H1 (cell line): ENCODE results near the gene ZNF620.

Source experiments
- ATF2 ChIP-seq: IDR thresholded peaks from 2 replicates; pipeline ENCODE4 v1.6.1; 2012; ENCODE audit warnings: low read length, inconsistent platforms
- CBX8 ChIP-seq: fragments of 300-800, 300-1000 bp; sonication (generic); IDR thresholded peaks from 2 replicates; pipeline ENCODE4 v1.7.1; 2016; ENCODE audit warnings: low read depth, low read length, borderline replicate concordance
- CTCF ChIP-seq, 3 experiments: IDR thresholded peaks; 1 replicate in 2 of 3; 2 replicates in 1 of 3; pipeline versions ENCODE4 v1.5.1 to v1.6.1; 2011; ENCODE audit warnings: low read length in 3 of 3, mild to moderate bottlenecking in 3 of 3, inconsistent platforms in 2 of 3, low read depth in 1 of 3, moderate library complexity in 1 of 3; ENCODE audit not compliant: insufficient read depth in 1 of 3; ENCODE audit errors: control extremely low read depth in 1 of 3
- FOSL1 ChIP-seq: IDR thresholded peaks from 2 replicates; pipeline ENCODE4 v1.6.1; 2011; ENCODE audit warnings: mild to moderate bottlenecking, low read depth, low read length, moderate library complexity; ENCODE audit not compliant: insufficient read depth
- KDM5A ChIP-seq: fragments of 200-600 bp; IDR thresholded peaks from 2 replicates; pipeline ENCODE4 v1.7.1; 2012; ENCODE audit warnings: mild to moderate bottlenecking, low read length, inconsistent platforms, mixed read lengths
- NRF1 ChIP-seq: IDR thresholded peaks from 2 replicates; pipeline ENCODE4 v1.6.1; 2011; ENCODE audit warnings: mild to moderate bottlenecking, low read depth, low read length, improper control_type of control experiment
- POLR2A ChIP-seq, 2 experiments: IDR thresholded peaks; 1 replicate in 1 of 2; 2 replicates in 1 of 2; pipeline ENCODE4 v1.6.1; 2011; ENCODE audit warnings: low read depth in 2 of 2, low read length in 2 of 2, mild to moderate bottlenecking in 2 of 2; ENCODE audit errors: control extremely low read depth in 1 of 2
- POLR2AphosphoS5 ChIP-seq: IDR thresholded peaks from 2 replicates; pipeline ENCODE4 v1.6.1; 2011; ENCODE audit warnings: low read depth, low read length
- RFX5 ChIP-seq: IDR thresholded peaks from 2 replicates; pipeline ENCODE4 v1.6.1; 2011; ENCODE audit warnings: low read depth, low read length, improper control_type of control experiment, borderline replicate concordance
- TAF7 ChIP-seq: optimal IDR thresholded peaks from 2 replicates; pipeline ENCODE3; 2011; ENCODE audit warnings: low read depth, mild to moderate bottlenecking, inconsistent platforms, low read length, moderate library complexity, borderline replicate concordance

GRCh38 chr3:40490916-40491315, 14.9 kb upstream of the ZNF620 start:
- TF ChIP-seq NRF1 (no peak), CTCF (IDR thresholded peaks at IDR 0.05; ENCODE audit: control extremely low read depth in 1 of 3, insufficient read depth in 1 of 3, low read depth in 1 of 3, low read length in 3 of 3) (no peak), CBX8 (no peak), POLR2A (IDR thresholded peaks at IDR 0.05; ENCODE audit: control extremely low read depth in 1 of 2, low read depth in 2 of 2, low read length in 2 of 2) (no peak), ATF2 (no peak), FOSL1 (no peak), POLR2AphosphoS5 (no peak), KDM5A (no peak), RFX5 (no peak), TAF7 (no peak)
